ENCODE data around the gene CD81.
"Not testable (repeated sequence)": the region's sequence is repeated elsewhere in the genome, so short reads cannot be mapped to it uniquely, and the experiment has no call there.

DNA sequence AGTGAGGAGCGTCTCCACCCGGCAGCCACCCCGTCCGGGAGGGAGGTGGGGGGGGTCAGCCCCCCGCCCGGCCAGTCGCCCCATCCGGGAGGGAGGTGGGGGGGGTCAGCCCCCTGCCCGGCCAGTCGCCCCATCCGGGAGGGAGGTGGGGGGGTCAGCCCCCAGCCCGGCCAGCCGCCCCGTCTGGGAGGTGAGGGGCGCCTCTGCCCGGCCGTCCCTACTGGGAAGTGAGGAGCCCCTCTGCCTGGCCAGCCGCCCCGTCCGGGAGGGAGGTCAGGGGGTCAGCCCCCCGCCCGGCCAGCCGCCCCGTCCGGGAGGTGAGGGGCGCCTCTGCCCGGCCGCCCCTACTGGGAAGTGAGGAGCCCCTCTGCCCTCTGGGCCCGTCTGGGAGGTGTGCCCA, 44.5 kb upstream of the CD81 start:
- TF ChIP-seq, protein P1, sequence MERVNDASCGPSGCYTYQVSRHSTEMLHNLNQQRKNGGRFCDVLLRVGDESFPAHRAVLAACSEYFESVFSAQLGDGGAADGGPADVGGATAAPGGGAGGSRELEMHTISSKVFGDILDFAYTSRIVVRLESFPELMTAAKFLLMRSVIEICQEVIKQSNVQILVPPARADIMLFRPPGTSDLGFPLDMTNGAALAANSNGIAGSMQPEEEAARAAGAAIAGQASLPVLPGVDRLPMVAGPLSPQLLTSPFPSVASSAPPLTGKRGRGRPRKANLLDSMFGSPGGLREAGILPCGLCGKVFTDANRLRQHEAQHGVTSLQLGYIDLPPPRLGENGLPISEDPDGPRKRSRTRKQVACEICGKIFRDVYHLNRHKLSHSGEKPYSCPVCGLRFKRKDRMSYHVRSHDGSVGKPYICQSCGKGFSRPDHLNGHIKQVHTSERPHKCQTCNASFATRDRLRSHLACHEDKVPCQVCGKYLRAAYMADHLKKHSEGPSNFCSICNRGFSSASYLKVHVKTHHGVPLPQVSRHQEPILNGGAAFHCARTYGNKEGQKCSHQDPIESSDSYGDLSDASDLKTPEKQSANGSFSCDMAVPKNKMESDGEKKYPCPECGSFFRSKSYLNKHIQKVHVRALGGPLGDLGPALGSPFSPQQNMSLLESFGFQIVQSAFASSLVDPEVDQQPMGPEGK (CRISPR knock-in tag; IDR thresholded peaks at IDR 0.05; ENCODE audit: borderline replicate concordance): not testable (repeated sequence)
- TF ChIP-seq ZNF70 (CRISPR knock-in tag; IDR thresholded peaks at IDR 0.05); OSR1 (CRISPR knock-in tag; IDR thresholded peaks at IDR 0.05); TOX (CRISPR knock-in tag; IDR thresholded peaks at IDR 0.05; ENCODE audit: borderline replicate concordance); BACH2 (CRISPR knock-in tag; IDR thresholded peaks at IDR 0.05; ENCODE audit: borderline replicate concordance); RARB (CRISPR knock-in tag; IDR thresholded peaks at IDR 0.05); ZNF8 (CRISPR knock-in tag; IDR thresholded peaks at IDR 0.05); ZFP3 (CRISPR knock-in tag; IDR thresholded peaks at IDR 0.05): not testable (repeated sequence)
- TF ChIP-seq, protein P2, sequence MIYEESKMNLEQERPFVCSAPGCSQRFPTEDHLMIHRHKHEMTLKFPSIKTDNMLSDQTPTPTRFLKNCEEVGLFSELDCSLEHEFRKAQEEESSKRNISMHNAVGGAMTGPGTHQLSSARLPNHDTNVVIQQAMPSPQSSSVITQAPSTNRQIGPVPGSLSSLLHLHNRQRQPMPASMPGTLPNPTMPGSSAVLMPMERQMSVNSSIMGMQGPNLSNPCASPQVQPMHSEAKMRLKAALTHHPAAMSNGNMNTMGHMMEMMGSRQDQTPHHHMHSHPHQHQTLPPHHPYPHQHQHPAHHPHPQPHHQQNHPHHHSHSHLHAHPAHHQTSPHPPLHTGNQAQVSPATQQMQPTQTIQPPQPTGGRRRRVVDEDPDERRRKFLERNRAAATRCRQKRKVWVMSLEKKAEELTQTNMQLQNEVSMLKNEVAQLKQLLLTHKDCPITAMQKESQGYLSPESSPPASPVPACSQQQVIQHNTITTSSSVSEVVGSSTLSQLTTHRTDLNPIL (CRISPR knock-in tag; IDR thresholded peaks at IDR 0.05; ENCODE audit: low read depth): not testable (repeated sequence)
